Sigmoid colon (tissue), 4 donors: ENCODE results near the gene MMP2.

Experiments used
- EP300 ChIP-seq, 4 donors: sonication (generic); formaldehyde crosslinking; IDR thresholded peaks; one replicate each; pipeline ENCODE4 v1.6.1; 2017; ENCODE audit warnings: antibody characterized with exemption in 4 of 4
- POLR2A ChIP-seq, 2 donors: fragments of 450-650 bp; IDR thresholded peaks; one replicate each; pipeline ENCODE4 v1.6.1; 2016; ENCODE audit warnings: antibody characterized with exemption in 2 of 2, mild to moderate bottlenecking in 2 of 2, moderate library complexity in 2 of 2
- POLR2AphosphoS5 ChIP-seq, 4 donors: sonication (generic); formaldehyde crosslinking; IDR thresholded peaks; one replicate each; pipeline ENCODE4 v1.6.1; 2017; ENCODE audit warnings: antibody characterized with exemption in 4 of 4
- TF ChIP-seq, protein P1 (sequence below), 4 experiments: fragments of 450-650 bp in 3 of 4; fragments of 200-600 bp in 1 of 4; IDR thresholded peaks; one replicate each; pipeline ENCODE4 v1.5.1; 2016 to 2019; ENCODE audit warnings: antibody characterized with exemption in 4 of 4, mild to moderate bottlenecking in 3 of 4, moderate library complexity in 2 of 4

DNA sequence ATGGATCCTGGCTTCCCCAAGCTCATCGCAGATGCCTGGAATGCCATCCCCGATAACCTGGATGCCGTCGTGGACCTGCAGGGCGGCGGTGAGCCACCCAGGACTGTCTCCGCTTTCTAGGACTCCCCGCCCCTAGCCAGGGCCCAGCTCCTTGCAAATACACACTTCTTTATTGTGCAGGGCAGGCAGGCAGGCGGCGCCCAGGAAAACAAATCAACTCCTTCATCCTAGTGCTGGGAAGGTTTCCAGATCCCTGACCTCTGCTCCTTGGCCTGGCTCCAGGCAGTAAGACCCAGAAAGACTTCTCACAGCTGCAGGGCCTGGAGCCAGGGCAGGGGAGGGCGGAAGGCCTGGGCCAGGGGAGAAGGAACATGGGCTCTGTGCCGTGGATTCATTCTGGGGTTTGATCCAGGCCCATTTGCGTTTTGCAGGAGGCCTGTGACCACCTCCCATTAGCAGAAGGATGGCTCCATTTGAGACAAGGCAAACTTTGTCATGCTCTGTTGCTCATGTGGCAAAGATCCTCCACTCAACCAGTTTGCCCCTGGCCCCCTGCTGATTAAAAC, 23.9 kb downstream of the MMP2 start:
- no peak for TF ChIP-seq POLR2A (IDR thresholded peaks at IDR 0.05)
- TF ChIP-seq, protein P1, sequence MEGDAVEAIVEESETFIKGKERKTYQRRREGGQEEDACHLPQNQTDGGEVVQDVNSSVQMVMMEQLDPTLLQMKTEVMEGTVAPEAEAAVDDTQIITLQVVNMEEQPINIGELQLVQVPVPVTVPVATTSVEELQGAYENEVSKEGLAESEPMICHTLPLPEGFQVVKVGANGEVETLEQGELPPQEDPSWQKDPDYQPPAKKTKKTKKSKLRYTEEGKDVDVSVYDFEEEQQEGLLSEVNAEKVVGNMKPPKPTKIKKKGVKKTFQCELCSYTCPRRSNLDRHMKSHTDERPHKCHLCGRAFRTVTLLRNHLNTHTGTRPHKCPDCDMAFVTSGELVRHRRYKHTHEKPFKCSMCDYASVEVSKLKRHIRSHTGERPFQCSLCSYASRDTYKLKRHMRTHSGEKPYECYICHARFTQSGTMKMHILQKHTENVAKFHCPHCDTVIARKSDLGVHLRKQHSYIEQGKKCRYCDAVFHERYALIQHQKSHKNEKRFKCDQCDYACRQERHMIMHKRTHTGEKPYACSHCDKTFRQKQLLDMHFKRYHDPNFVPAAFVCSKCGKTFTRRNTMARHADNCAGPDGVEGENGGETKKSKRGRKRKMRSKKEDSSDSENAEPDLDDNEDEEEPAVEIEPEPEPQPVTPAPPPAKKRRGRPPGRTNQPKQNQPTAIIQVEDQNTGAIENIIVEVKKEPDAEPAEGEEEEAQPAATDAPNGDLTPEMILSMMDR (IDR thresholded peaks at IDR 0.05), result no peak
- peak; percentile 67 to 82 (median 72) for TF ChIP-seq POLR2AphosphoS5 (IDR thresholded peaks at IDR 0.05)
- TF ChIP-seq EP300 (IDR thresholded peaks at IDR 0.05), result no peak
